B cell (primary cell): ENCODE data around the gene PLEKHM3.

Experiments
- EZH2 ChIP-seq: IDR thresholded peaks from 2 replicates; pipeline ENCODE4 v1.6.1; 2012; ENCODE audit warnings: borderline replicate concordance, low read depth, mild to moderate bottlenecking, moderate library complexity, low read length; ENCODE audit not compliant: insufficient read depth, poor library complexity, severe bottlenecking
- TF ChIP-seq, protein P1 (sequence below): fragments of 200-600 bp; IDR thresholded peaks from one replicate; pipeline ENCODE4 v1.8.0; 2022; ENCODE audit warnings: antibody characterized with exemption, mild to moderate bottlenecking

DNA sequence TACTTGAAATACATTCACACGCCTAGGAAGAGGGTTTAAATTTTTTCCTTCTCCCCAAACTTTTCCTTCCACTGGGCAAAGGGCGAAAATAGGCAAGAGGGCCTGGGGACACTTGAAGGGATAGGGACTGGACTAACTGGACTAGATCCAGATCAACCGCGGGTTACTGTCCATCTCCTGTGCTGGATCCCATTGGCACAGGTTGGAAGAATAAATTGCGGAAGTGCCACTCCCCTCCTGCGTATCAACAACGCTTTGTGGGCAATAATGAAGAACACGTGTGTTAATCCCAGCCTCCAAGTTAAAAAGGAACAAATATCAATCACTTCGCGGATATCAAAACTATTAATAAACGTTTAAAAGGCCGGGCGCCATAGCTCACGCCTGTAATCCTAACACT, 253.9 kb downstream of the PLEKHM3 start:
- TF ChIP-seq, protein P1, sequence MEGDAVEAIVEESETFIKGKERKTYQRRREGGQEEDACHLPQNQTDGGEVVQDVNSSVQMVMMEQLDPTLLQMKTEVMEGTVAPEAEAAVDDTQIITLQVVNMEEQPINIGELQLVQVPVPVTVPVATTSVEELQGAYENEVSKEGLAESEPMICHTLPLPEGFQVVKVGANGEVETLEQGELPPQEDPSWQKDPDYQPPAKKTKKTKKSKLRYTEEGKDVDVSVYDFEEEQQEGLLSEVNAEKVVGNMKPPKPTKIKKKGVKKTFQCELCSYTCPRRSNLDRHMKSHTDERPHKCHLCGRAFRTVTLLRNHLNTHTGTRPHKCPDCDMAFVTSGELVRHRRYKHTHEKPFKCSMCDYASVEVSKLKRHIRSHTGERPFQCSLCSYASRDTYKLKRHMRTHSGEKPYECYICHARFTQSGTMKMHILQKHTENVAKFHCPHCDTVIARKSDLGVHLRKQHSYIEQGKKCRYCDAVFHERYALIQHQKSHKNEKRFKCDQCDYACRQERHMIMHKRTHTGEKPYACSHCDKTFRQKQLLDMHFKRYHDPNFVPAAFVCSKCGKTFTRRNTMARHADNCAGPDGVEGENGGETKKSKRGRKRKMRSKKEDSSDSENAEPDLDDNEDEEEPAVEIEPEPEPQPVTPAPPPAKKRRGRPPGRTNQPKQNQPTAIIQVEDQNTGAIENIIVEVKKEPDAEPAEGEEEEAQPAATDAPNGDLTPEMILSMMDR, result no peak
- no peak for TF ChIP-seq EZH2
